Measurements from ENCODE around the gene MIER3.

DNA sequence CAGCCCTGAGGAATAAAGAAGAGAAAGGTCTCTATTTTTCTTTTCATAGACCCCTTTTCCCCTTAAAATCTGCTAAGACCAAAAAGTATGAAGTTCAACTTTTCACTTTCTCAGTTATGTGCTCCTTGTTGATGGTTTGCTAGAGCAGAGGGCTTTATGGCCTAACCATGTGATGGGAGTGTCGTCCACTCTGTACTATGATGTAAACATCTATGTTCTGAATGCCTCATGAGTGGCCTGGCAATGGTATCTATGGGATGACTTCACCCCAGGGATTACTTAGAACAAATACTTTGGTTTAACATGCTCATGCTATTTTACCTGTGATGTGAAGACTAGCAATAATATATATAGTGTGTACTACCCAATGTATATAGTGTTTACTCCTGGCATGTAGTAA lies 43.7 kb upstream of the MIER3 start:
- no peak for TF ChIP-seq EP300 (IDR thresholded peaks at IDR 0.05; ENCODE audit: low read depth)
- TF ChIP-seq, protein P1, sequence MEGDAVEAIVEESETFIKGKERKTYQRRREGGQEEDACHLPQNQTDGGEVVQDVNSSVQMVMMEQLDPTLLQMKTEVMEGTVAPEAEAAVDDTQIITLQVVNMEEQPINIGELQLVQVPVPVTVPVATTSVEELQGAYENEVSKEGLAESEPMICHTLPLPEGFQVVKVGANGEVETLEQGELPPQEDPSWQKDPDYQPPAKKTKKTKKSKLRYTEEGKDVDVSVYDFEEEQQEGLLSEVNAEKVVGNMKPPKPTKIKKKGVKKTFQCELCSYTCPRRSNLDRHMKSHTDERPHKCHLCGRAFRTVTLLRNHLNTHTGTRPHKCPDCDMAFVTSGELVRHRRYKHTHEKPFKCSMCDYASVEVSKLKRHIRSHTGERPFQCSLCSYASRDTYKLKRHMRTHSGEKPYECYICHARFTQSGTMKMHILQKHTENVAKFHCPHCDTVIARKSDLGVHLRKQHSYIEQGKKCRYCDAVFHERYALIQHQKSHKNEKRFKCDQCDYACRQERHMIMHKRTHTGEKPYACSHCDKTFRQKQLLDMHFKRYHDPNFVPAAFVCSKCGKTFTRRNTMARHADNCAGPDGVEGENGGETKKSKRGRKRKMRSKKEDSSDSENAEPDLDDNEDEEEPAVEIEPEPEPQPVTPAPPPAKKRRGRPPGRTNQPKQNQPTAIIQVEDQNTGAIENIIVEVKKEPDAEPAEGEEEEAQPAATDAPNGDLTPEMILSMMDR (IDR thresholded peaks at IDR 0.05): no peak

Data from transverse colon (tissue), 3 donors.